Liver (tissue), 3 donors: Measurements from ENCODE around the gene WDR62.
"Not testable (repeated sequence)": the region's sequence is repeated elsewhere in the genome, so short reads cannot be mapped to it uniquely, and the experiment has no call there.

Source experiments
- CTCF ChIP-seq: fragments of 150-350 bp; IDR thresholded peaks from 2 replicates; pipeline ENCODE4 v1.5.1; 2017; ENCODE audit warnings: improper control_type of control experiment, low read depth, low read length; ENCODE audit not compliant: missing input control
- EGR1 ChIP-seq, 2 donors: IDR thresholded peaks; 2 replicates each; pipeline ENCODE4 v1.6.1; 2016 to 2018; ENCODE audit warnings: antibody characterized with exemption in 2 of 2, low read depth in 2 of 2
- FOXA2 ChIP-seq: IDR thresholded peaks from 2 replicates; pipeline ENCODE4 v1.6.1; 2016; ENCODE audit warnings: antibody characterized with exemption
- GABPA ChIP-seq, 2 donors: IDR thresholded peaks in 1 of 2; conservative IDR thresholded peaks in 1 of 2; 2 replicates each; pipeline ENCODE4 v1.6.1; 2016; ENCODE audit warnings: antibody characterized with exemption in 2 of 2, mild to moderate bottlenecking in 1 of 2, moderate library complexity in 1 of 2
- JUND ChIP-seq, 2 donors: IDR thresholded peaks; 2 replicates each; pipeline ENCODE4 v1.6.1; 2016; ENCODE audit warnings: antibody characterized with exemption in 2 of 2
- MAX ChIP-seq: IDR thresholded peaks from 2 replicates; pipeline ENCODE4 v1.6.1; 2016; ENCODE audit warnings: antibody characterized with exemption
- RAD21 ChIP-seq, 2 donors: IDR thresholded peaks; 2 replicates each; pipeline ENCODE4 v1.6.1; 2016; ENCODE audit warnings: antibody characterized with exemption in 2 of 2, mild to moderate bottlenecking in 2 of 2
- REST ChIP-seq: IDR thresholded peaks from 2 replicates; pipeline ENCODE4 v1.6.1; 2016; ENCODE audit warnings: antibody characterized with exemption, mild to moderate bottlenecking
- SP1 ChIP-seq: IDR thresholded peaks from 2 replicates; pipeline ENCODE4 v1.6.1; 2018; ENCODE audit warnings: antibody characterized with exemption, mild to moderate bottlenecking
- TAF1 ChIP-seq: conservative IDR thresholded peaks from 2 replicates; pipeline ENCODE4 v1.6.1; 2016; ENCODE audit warnings: antibody characterized with exemption, mild to moderate bottlenecking
- donor health status: healthy.
- donor health status: healthy.

GRCh38 chr19:36134867-36135266, 80.2 kb downstream of the WDR62 start:
- not testable (repeated sequence) for TF ChIP-seq REST; CTCF; GABPA (IDR thresholded peaks at IDR 0.05 in 1 of 2, conservative IDR thresholded peaks at IDR 0.05 in 1 of 2); TAF1; SP1; MAX; EGR1 (IDR thresholded peaks at IDR 0.05; ENCODE audit: low read depth in 2 of 2); JUND (IDR thresholded peaks at IDR 0.05); RAD21 (IDR thresholded peaks at IDR 0.05); FOXA2
